Measurements from ENCODE around the gene LRRC37A2. TPM values are rescaled to one million over a fixed set of nuclear protein-coding genes. Genes with fewer than 3 reads are reported as not detected.
"Not testable (repeated sequence)": the region's sequence is repeated elsewhere in the genome, so short reads cannot be mapped to it uniquely, and the experiment has no call there.

The LRRC37A2 gene
- total RNA-seq = 11.3 TPM
- polyA plus RNA-seq (ENCODE audit: insufficient read depth, low read depth, low replicate concordance) = 2.6 TPM
- long read RNA-seq, donor 1, partial matches to known transcripts = 0 of 3 reads
- long read RNA-seq, donor 1, other reads (novel, unspliced or antisense) = 0 of 3 reads
- long read RNA-seq, donor 2, transcript LRRC37A2-202 (6 exons, 3,082 nt) = major isoform, 8 of 8 reads
- long read RNA-seq, donor 2, partial matches to known transcripts = 0 of 8 reads
- long read RNA-seq, donor 2, other reads (novel, unspliced or antisense) = 0 of 8 reads
- long read RNA-seq, donor 3, transcript LRRC37A2-202 (6 exons, 3,082 nt) = major isoform, 14 of 26 reads
- long read RNA-seq, donor 3, partial matches to known transcripts = 12 of 26 reads
- long read RNA-seq, donor 3, other reads (novel, unspliced or antisense) = 0 of 26 reads
- long read RNA-seq, donor 4, transcript LRRC37A2-202 (6 exons, 3,082 nt) = major isoform, 15 of 30 reads
- long read RNA-seq, donor 4, partial matches to known transcripts = 15 of 30 reads
- long read RNA-seq, donor 4, other reads (novel, unspliced or antisense) = 0 of 30 reads
- long read RNA-seq, donor 5 = 0 reads
- long read RNA-seq, donor 6 = 0 reads
- long read RNA-seq, donor 7, partial matches to known transcripts = 0 of 5 reads
- long read RNA-seq, donor 7, other reads (novel, unspliced or antisense) = 4 of 5 reads
- long read RNA-seq, donor 8 = 0 reads
- long read RNA-seq, donor 9, partial matches to known transcripts = 5 of 6 reads
- long read RNA-seq, donor 9, other reads (novel, unspliced or antisense) = 0 of 6 reads
- long read RNA-seq, donor 10, partial matches to known transcripts = 5 of 15 reads
- long read RNA-seq, donor 10, other reads (novel, unspliced or antisense) = 7 of 15 reads

DNA sequence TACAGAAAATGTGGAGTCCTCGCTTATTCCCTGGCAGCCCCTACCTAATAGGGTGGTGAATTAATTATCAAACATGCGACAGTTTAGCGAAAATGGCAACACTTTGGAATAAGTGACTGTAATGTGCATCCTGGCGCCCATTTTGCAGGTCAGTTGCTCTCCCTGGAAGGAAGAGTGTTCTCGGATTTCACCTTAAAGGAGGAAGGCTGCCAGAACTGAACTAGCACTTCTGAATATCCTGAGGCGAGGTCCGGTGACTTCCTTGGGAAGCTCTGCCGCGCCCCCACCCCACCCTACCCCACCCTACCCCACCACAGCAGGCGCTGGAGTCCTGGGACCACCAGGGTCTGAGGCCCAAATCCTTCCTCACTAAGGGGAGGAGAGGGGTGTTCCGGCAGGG is at the start of gene LRRC37A2:
Gene LRRC37A2, plus strand, starts transcription at position 301 of the 400 bp plus-strand sequence. CDS start 245 bp downstream, outside the sequence.
- H3K27ac ChIP-seq (ENCODE audit: low read depth in 2 of 2, low read length in 2 of 2); H3K27me3 ChIP-seq (ENCODE audit: control insufficient read depth, insufficient read depth, low read length); H3K4me3 ChIP-seq (ENCODE audit: low read length in 3 of 3); H3K9ac ChIP-seq (ENCODE audit: low read length in 3 of 3); intact Hi-C loops (cut with DNase I); H3K4me1 ChIP-seq (ENCODE audit: control insufficient read depth in 2 of 3, insufficient read depth in 2 of 3, low read depth in 1 of 3, low read length in 3 of 3); DNase-seq; FAIRE-seq; H3K36me3 ChIP-seq (ENCODE audit: control insufficient read depth in 2 of 3, insufficient read depth in 3 of 3, low read length in 3 of 3); H3K9me3 ChIP-seq (ENCODE audit: control insufficient read depth in 2 of 3, insufficient read depth in 1 of 3, low read length in 3 of 3): not testable (repeated sequence)

DNA sequence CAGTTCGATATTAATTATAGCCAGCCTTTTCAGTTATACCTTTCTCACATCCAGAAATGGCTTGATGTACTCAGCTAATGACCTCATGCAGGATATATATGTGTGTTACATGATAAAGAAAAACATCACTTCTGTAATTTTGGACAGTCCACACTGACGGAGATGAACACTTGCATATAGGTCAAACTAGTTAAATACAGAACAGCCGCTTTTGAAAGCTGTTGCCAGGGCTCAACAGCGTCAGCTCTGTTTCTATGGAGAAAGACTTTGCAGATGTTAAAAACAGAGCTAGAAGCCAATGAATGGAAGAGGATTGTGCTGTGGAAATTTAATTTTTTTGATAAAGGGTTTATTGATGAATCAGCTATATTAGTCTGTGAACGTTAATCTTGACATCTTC is 44.6 kb upstream of the LRRC37A2 start:
- H3K9me3 ChIP-seq (ENCODE audit: control insufficient read depth in 2 of 3, insufficient read depth in 1 of 3, low read length in 3 of 3); H3K4me3 ChIP-seq (ENCODE audit: low read length in 3 of 3); H3K27me3 ChIP-seq (ENCODE audit: control insufficient read depth, insufficient read depth, low read length); H3K27ac ChIP-seq (ENCODE audit: low read depth in 2 of 2, low read length in 2 of 2); DNase-seq; H3K4me1 ChIP-seq (ENCODE audit: control insufficient read depth in 2 of 3, insufficient read depth in 2 of 3, low read depth in 1 of 3, low read length in 3 of 3); H3K9ac ChIP-seq (ENCODE audit: low read length in 3 of 3); FAIRE-seq; intact Hi-C loops (cut with DNase I); H3K36me3 ChIP-seq (ENCODE audit: control insufficient read depth in 2 of 3, insufficient read depth in 3 of 3, low read length in 3 of 3): not testable (repeated sequence)

DNA sequence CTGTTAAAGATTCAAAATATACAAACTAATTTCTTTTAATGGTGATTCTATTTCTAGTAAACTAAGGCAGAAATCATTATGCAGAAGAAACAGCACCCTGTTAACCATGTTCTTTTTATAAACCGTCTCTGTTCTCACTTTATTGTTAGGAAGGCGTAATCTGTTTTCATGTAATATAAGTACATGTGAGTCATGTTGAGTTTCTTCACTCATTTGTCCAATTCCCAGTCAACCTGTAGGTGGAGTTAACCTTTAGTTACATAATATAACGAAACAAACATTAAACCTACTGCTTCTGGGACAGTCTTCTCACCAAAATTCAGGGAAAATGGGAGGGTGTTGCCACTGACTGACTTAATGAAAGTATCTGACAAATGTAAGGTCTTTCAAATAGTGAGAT is 37.8 kb upstream of the LRRC37A2 start:
- H3K4me1 ChIP-seq (ENCODE audit: control insufficient read depth in 2 of 3, insufficient read depth in 2 of 3, low read depth in 1 of 3, low read length in 3 of 3); H3K4me3 ChIP-seq (ENCODE audit: low read length in 3 of 3); H3K9ac ChIP-seq (ENCODE audit: low read length in 3 of 3); H3K27me3 ChIP-seq (ENCODE audit: control insufficient read depth, insufficient read depth, low read length); H3K9me3 ChIP-seq (ENCODE audit: control insufficient read depth in 2 of 3, insufficient read depth in 1 of 3, low read length in 3 of 3); DNase-seq; intact Hi-C loops (cut with DNase I); H3K27ac ChIP-seq (ENCODE audit: low read depth in 2 of 2, low read length in 2 of 2); H3K36me3 ChIP-seq (ENCODE audit: control insufficient read depth in 2 of 3, insufficient read depth in 3 of 3, low read length in 3 of 3): not testable (repeated sequence)
- peak; percentile 30 for FAIRE-seq

DNA sequence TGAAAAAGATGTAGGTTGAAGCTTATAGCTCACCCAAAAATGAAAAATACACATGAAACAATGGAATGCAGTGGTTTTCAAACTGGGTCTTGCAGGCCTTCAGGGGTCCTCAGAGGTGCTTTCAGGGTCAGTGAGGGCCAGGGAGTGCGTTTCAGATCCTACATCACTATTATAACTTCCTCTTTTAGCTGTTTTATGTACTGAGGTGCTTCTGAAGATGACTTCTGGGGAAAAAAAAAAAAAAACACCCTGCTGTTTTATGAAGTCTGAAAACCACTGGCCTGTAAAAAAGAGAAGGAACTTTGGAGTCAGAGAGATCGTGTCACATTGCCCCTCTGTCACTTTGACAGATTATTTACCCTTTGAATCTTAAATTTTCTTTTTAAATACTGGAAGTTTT is 36.7 kb upstream of the LRRC37A2 start:
- H3K27ac ChIP-seq (ENCODE audit: low read depth in 2 of 2, low read length in 2 of 2); H3K36me3 ChIP-seq (ENCODE audit: control insufficient read depth in 2 of 3, insufficient read depth in 3 of 3, low read length in 3 of 3); H3K4me1 ChIP-seq (ENCODE audit: control insufficient read depth in 2 of 3, insufficient read depth in 2 of 3, low read depth in 1 of 3, low read length in 3 of 3); H3K9me3 ChIP-seq (ENCODE audit: control insufficient read depth in 2 of 3, insufficient read depth in 1 of 3, low read length in 3 of 3); intact Hi-C loops (cut with DNase I); H3K27me3 ChIP-seq (ENCODE audit: control insufficient read depth, insufficient read depth, low read length); H3K4me3 ChIP-seq (ENCODE audit: low read length in 3 of 3); H3K9ac ChIP-seq (ENCODE audit: low read length in 3 of 3); DNase-seq; FAIRE-seq: not testable (repeated sequence)

DNA sequence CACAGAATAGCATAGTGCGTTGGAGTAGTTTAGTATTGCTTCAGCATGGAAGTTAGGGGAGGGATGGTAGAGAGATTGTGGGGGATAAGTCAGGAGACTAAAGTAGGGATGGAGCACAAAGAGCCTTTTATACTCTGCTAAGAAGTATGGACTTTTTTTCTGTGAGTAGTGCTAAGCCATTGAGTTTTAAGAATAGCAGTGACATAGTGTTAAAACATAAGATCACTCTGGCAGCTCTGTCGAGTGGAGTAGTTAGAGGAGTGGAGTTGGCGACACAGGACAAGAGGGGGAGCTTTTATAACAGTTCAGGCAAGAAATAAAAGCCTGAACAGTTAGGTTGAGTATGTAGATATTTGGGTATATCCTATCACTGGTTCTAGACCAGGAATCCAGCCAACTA is 33.4 kb upstream of the LRRC37A2 start:
- FAIRE-seq; H3K9me3 ChIP-seq (ENCODE audit: control insufficient read depth in 2 of 3, insufficient read depth in 1 of 3, low read length in 3 of 3); DNase-seq; H3K9ac ChIP-seq (ENCODE audit: low read length in 3 of 3); H3K4me3 ChIP-seq (ENCODE audit: low read length in 3 of 3); intact Hi-C loops (cut with DNase I); H3K27me3 ChIP-seq (ENCODE audit: control insufficient read depth, insufficient read depth, low read length); H3K36me3 ChIP-seq (ENCODE audit: control insufficient read depth in 2 of 3, insufficient read depth in 3 of 3, low read length in 3 of 3); H3K4me1 ChIP-seq (ENCODE audit: control insufficient read depth in 2 of 3, insufficient read depth in 2 of 3, low read depth in 1 of 3, low read length in 3 of 3); H3K27ac ChIP-seq (ENCODE audit: low read depth in 2 of 2, low read length in 2 of 2): not testable (repeated sequence)

DNA sequence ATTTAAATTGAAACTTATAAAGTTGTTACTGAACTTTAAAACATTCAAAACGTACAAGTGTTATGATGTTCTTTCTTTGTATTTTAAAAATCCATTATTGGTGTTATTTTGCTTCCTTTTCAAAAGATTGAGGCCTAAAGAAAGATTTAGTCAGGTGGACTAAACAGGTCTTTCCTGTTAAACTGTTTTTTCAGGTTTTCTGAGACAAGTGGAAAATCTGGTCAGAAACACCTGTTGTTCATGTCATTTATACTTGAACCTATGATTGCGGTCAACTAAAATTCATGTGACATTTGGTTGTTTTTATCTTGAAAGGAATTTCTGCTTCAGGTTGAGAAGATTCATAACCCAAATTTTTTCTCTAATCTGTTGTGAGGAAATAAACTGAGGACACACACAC is 31.0 kb upstream of the LRRC37A2 start:
- intact Hi-C loops (cut with DNase I); H3K27ac ChIP-seq (ENCODE audit: low read depth in 2 of 2, low read length in 2 of 2); H3K27me3 ChIP-seq (ENCODE audit: control insufficient read depth, insufficient read depth, low read length); H3K4me3 ChIP-seq (ENCODE audit: low read length in 3 of 3); H3K36me3 ChIP-seq (ENCODE audit: control insufficient read depth in 2 of 3, insufficient read depth in 3 of 3, low read length in 3 of 3); H3K9me3 ChIP-seq (ENCODE audit: control insufficient read depth in 2 of 3, insufficient read depth in 1 of 3, low read length in 3 of 3); DNase-seq; H3K9ac ChIP-seq (ENCODE audit: low read length in 3 of 3); H3K4me1 ChIP-seq (ENCODE audit: control insufficient read depth in 2 of 3, insufficient read depth in 2 of 3, low read depth in 1 of 3, low read length in 3 of 3): not testable (repeated sequence)
- peak; percentile 69 for FAIRE-seq

DNA sequence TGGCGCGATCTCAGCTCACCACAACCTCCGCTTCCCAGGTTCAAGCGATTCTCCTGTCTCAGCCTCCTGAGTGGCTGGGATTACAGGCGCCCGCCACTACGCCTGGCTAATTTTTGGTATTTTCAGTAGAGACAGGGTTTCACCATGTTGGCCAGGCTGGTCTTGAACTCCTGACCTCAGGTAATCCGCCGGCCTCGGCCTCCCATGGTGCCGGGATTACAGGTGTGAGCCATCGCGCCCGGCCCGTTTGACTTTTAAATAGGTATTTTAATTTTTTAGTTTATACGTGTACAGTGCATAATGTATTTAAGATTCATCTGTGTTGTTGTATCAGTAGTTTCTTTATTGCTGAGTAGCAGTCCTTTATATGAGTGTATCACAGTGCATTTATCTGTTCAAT is 20.2 kb upstream of the LRRC37A2 start:
- H3K9me3 ChIP-seq (ENCODE audit: control insufficient read depth in 2 of 3, insufficient read depth in 1 of 3, low read length in 3 of 3); H3K27me3 ChIP-seq (ENCODE audit: control insufficient read depth, insufficient read depth, low read length); H3K9ac ChIP-seq (ENCODE audit: low read length in 3 of 3); H3K4me1 ChIP-seq (ENCODE audit: control insufficient read depth in 2 of 3, insufficient read depth in 2 of 3, low read depth in 1 of 3, low read length in 3 of 3); H3K27ac ChIP-seq (ENCODE audit: low read depth in 2 of 2, low read length in 2 of 2); H3K36me3 ChIP-seq (ENCODE audit: control insufficient read depth in 2 of 3, insufficient read depth in 3 of 3, low read length in 3 of 3); FAIRE-seq; intact Hi-C loops (cut with DNase I); H3K4me3 ChIP-seq (ENCODE audit: low read length in 3 of 3): not testable (repeated sequence)
- DNase-seq = peak in 1 of 5 donors; percentile 48

DNA sequence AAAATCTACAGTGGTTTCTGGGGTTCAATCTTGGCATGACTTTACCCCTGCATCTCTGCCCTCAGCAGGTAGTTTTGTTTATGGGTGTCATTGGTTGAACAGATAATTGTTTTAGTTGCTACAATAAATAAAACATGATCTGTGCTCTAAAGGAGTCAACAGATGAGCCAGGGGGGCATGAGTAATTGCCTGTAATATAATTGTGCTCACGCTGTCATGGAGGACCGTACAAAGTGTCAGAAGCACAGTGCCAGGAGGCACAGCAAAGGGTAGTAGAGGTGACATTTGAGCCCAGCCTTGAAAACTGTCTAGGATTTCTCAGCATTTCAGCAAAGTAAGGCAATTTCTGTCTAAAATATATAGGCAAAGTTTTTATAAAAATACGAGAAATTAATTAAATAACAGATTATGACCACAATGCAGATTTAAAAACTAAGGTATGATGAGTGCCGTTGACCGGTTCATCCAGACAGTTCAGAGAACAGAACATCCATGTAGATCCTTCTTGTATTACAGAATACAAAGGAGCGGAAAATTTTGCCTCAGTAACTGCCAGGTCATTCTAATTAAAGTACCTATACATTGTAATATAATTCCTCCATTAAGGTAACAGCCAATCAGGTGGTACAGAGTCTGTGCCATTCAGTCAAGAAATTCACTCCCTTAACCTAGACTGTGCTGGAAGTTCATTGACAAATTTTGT is 12.7 kb upstream of the LRRC37A2 start:
- H3K4me3 ChIP-seq (ENCODE audit: low read length in 3 of 3); intact Hi-C loops (cut with DNase I); H3K27me3 ChIP-seq (ENCODE audit: control insufficient read depth, insufficient read depth, low read length); H3K9ac ChIP-seq (ENCODE audit: low read length in 3 of 3); H3K9me3 ChIP-seq (ENCODE audit: control insufficient read depth in 2 of 3, insufficient read depth in 1 of 3, low read length in 3 of 3); H3K4me1 ChIP-seq (ENCODE audit: control insufficient read depth in 2 of 3, insufficient read depth in 2 of 3, low read depth in 1 of 3, low read length in 3 of 3); FAIRE-seq; H3K27ac ChIP-seq (ENCODE audit: low read depth in 2 of 2, low read length in 2 of 2); H3K36me3 ChIP-seq (ENCODE audit: control insufficient read depth in 2 of 3, insufficient read depth in 3 of 3, low read length in 3 of 3): not testable (repeated sequence)
- DNase-seq = peak in 3 of 5 donors; percentile 9 to 30 (median 11)
